GM19455 (cell line): Measurements from ENCODE around the gene SPHK1.
"Not testable (repeated sequence)": the region's sequence is repeated elsewhere in the genome, so short reads cannot be mapped to it uniquely, and the experiment has no call there.

Source experiments
- ATAC-seq: cut with Tn5 transposase; IDR thresholded peaks from one replicate; pipeline ENCODE4 v1.9.1; 2021; ENCODE audit not compliant: unreplicated experiment

Gene SPHK1, protein sequence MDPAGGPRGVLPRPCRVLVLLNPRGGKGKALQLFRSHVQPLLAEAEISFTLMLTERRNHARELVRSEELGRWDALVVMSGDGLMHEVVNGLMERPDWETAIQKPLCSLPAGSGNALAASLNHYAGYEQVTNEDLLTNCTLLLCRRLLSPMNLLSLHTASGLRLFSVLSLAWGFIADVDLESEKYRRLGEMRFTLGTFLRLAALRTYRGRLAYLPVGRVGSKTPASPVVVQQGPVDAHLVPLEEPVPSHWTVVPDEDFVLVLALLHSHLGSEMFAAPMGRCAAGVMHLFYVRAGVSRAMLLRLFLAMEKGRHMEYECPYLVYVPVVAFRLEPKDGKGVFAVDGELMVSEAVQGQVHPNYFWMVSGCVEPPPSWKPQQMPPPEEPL

DNA sequence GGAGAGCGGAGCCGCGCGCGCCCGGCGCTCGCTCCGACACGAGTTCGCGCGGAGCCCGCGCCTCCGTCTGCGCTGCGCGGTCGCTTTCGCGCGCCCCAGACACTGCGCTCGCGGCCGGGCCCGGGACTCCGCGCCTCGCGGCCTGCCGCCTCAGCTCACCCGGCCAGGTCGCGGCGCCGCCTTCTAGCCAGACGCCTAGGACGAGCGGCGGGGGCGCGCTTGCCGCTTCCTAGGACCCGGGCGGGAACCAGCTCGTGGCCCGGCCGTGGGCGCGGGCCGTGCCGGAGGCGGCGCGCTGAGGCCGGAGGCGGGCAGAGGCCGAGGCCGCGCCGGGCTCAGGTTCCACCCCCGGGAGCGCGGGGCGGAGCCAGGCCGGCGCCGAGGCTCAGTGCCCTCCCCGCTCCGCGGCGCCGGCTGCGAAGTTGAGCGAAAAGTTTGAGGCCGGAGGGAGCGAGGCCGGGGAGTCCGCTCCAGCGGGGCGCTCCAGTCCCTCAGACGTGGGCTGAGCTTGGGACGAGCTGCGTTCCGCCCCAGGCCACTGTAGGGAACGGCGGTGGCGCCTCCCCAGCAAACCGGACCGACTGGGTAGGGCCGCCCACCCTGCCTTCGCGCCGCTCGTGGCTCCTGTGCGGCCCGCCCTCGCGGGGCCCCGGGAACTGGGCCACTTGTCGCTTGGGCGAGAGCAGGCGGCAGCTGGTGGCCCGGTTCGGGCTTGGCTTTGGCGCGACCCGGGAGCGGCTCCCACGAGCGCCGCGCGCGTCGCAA is at the start of gene SPHK1:
SPHK1 (plus strand) TSS at position 388 of the 765 bp plus-strand sequence. CDS start 1,036 bp downstream, outside the sequence.
- peak; percentile 65 for ATAC-seq

DNA sequence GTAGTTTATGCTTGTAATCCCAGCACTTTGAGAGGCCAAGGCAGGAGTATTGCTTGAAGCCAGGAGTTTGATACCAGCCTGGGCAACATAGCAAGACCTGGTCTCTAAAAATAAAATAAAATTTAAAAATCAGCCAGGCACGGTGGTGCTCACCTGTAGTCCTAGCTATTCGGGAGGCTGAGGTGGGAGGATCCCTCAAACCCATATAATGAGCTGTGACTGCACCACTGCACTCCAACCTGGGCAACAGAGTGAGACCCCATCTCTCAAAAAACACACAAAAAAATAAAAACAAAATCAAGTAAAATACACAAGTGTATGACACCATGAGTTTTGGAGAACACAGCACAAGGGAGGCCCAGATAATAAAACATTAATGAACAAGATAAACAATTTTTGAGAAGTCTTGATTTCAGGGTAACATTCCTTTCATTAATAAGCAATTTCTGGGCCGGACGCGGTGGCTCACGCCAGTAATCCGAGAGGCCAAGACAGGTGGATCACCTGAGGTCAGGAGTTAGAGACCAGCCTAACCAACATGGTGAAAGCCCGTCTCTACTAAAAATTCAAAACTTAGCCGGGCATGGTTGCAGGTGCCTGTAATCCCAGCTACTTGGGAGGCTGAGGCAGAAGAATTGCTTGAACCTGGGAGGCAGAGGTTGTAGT is 48.6 kb upstream of the SPHK1 start:
- ATAC-seq: no peak

DNA sequence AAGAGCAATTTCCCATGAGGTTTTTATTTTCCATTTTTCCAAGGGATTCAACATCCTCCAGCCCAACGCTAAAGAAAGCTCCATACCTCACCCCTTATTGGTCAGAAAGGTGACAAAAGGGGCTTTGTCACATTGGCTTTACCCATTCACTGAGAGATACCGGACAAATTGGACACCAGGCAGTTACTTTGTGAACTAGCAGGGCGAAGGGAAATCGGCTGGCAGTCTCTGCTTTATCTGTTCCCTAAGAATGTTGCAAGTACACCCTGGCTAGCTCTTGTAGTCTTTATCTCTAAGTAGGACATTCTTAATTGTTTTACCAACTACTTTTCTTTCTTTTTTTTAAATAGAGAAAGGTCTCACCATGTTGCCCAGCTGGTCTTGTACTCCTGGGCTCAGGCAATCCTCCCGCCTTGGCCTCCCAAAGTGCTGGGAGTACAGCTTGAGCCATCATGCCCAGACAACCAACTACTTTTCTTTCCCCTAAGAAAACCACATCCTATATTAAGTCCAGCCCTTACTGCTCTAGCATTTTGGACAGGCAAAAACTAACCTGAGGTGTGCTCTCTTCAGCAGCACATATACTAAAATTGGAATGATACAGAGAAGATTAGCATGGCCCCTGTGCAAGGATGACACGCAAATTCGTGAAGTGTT is 47.5 kb upstream of the SPHK1 start:
- no peak for ATAC-seq

DNA sequence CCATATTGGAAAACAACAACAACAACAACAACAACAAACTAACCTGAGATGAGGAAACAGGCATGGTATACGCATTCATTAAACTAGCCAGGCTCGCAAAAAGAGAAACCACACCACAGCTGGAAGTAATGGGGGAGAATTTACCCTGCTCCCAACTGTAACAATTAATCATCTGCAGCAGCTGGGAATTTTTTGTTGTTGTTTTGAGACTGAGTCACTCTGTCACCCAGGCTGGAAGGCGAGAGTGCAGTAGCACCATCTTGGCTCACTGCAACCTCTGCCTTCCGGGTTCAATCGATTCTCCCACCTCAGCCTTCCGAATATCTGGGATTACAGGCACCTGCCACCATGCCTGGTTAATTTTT is 47.0 kb upstream of the SPHK1 start:
- no peak for ATAC-seq

DNA sequence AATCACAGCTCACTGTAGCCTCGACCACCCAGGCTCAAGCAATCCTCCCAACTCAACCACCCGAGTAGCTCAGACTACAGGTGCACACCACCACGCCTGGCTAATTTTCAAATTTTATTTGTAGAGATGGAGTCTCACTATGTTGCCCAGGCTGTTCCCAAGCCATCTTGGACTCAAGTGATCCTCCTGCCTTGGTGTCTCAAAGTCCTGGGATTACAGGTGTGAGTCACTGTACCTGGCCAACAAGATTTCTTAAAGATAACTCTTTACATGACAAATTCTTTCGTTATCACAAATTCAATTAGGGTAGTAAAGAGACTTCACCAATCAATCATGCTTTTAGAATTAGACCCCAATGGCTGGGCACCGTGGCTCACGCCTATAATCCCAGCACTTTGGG is 43.1 kb upstream of the SPHK1 start:
- no peak for ATAC-seq

DNA sequence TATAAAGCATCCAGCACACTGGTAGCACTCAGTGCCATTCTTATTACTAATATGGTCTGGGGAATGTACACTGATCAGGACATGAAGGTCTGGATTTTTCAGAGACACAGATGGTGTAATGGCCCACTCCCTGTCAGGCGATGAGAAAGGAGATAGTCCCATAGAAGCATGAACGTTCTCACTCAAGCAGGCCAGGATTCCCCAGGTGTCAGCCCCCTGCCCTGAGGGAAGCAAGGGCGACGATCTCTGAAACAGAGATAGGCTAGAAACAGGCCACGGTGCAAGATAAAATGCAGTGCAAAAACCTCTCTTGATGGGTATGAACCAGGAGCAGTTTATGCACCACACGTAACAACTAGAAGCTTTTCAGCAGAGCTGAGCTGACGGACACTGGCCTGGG is 41.3 kb upstream of the SPHK1 start:
- no peak for ATAC-seq

DNA sequence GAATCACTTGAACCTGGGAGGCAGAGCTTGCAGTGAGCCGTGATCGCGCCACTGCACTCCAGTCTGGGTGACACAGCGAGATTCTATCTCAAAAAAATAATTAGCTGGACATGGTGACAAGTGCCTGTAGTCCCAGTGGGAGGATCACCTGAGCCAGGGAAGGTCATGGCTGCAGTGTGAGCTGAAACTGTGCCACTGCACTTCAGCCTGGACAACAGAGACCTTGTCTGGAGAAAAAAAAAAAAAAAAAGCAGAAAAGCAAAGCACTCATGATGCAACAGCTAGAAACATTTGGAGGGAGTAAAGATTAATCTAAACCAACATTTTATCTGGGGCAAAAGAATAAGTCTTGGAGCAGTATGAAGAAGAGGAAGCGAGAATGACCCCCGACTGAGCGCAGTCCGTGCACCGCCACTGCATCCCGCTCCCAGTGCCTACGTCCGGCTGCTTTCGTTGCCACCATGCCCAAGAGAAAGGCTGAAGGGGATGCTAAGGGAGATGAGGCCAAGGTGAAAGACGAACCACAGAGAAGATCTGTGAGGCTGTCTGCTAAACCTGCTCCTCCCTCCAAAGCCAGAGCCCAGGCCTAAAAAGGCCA is 38.9 kb upstream of the SPHK1 start:
- ATAC-seq: no peak

DNA sequence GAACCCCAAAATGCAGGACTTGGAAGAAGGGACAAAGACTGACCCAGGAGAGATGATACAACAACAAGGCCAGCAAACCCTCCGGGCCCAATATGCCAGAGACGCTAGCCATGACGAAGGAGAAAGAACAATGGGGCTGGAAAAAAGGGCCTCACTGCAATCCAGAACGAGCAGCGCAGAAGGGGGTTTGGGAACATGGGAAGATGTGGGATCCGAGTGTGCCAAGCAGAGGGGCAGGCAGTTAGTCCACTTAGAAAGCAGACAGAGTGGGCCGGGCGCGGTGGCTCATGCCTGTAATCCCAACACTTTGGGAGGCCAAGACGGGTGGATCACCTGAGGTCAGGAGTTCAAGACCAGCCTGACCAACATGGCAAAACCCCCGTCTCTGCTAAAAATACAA is 37.5 kb upstream of the SPHK1 start:
- ATAC-seq: not testable (repeated sequence)

DNA sequence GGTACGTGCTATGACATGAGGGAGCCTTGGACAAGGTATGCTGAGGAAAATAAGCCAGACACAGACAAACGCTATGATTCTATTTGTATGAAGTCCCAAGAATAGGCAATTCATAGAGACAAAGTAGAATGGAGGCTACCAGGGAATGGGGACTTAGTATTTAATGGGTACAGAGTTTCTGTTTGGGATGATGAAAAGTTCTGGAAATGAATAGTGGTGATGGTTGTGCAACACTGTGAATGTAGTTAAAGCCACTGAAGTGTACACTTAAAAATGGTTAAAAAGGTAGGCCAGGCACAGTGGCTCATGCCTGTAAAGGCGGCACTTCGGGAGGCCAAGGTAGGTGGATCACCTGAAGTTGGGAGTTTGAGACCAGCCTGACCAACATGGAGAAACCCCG is 33.9 kb upstream of the SPHK1 start:
- ATAC-seq: no peak

DNA sequence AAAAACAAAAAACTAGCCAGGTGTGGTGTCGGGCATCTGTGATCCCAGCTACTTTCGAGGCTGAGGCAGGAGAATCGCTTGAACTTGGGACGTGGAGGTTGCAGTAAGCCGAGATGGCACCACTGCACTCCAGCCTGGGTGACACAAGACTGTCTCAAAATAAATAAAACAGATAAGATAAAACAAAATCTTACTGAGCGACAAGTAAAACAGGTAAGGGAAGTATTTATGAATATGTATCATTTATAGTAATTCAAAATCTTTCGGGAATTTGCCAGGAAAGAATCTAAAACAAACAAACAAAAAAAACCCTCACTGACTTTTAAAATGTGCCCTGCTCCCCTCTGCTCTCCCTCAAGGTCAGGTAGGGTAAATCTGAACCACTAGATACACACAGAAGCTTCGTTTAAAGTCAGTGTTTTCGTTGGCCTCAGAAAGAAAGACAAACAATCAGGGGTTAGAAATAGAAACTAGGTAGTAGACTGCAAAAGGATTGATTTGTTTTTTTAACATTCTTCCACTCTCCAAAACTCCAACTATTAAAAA is 32.8 kb upstream of the SPHK1 start:
- no peak for ATAC-seq

DNA sequence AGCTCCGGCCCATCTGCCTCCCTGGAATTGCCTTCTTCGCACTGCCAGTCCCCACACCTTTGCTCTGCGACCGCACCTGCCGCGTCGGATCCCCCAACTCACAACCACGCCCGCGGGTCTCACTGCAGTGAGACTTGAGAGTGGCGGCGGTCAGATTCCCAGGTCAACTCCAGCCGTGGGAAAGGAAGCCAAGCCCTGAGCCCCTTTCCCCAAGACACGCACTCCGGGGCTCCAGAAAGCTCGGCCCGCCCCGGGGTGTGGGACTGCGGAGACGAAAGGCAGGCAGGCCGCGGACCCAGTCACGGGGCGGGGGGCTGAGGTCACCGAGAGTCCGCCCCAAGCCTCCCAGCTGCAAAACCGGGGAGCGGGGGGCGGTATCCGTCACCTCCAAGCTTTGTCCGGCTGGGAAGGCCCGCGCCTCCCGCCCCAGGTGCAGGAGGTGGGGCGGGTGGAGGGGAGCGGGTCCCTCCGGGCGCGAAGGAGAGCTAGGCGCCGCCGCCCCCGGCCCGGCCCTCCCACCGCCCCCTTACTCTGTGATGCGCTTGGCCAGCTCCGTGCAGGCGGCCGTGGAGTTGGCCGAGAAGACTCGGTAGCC is 31.3 kb upstream of the SPHK1 start:
- ATAC-seq: peak; percentile 32

DNA sequence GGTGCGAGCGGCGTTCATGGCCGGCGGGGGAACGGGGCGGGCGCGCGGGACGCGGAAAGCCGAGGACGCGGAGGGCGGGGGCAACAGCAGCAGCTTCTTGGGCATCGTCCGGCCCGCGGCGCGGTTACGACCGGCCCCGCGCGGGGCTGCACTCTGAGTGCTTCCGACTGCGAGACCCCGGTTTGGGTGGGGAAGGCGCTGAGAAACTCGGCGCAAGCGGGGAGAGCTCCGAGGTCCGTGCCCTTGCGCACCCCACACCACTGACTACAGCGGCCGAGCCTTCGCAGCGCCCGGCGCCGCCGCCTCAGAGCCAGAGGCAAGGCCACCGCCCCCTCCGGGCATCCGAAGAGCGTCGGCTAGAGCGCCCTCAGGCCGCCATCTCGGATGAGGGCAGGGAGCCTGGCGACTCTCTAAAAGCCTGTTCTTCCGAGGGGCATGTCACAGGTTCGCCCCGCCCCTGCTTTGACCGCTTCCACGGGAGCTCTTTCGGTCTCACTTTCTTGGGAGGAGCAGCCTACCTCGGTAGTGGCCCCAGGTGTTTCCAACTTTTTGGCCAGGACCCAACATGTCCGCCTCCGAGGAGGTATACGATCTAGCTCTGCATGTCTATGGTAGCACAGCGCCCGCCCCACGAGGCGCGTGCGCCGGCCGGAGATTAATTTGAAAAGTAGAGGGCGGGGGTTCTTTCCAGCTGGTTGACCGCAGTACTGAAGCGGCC is 30.7 kb upstream of the SPHK1 start, which contains the start of gene PRPSAP1:
PRPSAP1 (minus strand) TSS at position 318 of the 718 bp plus-strand sequence; CDS start at position 105, 213 bp downstream.
- peak; percentile 81 for ATAC-seq

DNA sequence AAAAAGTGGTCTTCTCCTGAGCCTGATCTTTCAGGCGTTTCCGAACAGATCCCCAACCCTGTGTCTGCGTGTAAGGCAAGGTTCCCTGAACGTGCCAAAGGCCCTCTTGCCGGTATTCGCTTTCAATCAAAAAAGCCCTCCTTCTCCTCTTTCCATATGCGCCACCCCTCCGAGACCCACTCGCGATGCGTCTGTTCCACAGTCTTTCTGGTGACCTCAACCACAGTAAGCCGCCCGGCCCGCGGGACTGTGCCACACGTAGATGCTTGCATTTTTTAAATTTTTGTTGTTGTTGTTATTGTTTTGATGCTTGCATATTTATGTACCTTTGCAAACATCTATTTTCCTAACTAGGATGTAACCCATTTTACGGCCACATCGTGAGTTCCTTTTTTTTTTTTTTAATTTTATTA is 30.1 kb upstream of the SPHK1 start:
- ATAC-seq: no peak

DNA sequence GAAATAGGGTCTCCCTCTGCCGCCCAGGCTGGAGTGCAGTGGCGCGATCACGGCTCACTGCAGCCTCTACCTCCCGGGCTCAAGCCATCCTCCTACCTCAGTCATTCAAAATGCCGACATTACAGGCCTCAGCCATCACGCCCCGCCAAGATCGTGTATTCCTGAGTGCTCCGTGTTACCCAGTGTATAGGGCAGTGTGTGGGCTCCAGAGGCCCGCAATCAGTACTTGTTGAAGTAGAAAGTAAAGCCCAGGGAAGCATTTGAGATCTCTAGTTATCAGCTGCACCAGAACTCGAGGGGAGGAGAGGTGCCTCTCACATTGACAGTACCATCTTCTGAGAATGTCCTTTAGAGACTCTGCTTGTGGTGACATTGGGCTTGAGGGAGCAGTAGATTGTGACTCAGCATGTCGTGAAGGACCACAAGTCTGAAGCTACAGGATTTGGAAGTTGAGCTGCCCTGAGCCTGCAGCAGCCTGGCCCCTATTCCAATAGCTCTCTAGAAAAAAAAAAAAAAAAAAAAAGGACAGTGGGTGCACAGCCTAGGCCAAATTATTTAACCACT is 29.6 kb upstream of the SPHK1 start:
- ATAC-seq: no peak

DNA sequence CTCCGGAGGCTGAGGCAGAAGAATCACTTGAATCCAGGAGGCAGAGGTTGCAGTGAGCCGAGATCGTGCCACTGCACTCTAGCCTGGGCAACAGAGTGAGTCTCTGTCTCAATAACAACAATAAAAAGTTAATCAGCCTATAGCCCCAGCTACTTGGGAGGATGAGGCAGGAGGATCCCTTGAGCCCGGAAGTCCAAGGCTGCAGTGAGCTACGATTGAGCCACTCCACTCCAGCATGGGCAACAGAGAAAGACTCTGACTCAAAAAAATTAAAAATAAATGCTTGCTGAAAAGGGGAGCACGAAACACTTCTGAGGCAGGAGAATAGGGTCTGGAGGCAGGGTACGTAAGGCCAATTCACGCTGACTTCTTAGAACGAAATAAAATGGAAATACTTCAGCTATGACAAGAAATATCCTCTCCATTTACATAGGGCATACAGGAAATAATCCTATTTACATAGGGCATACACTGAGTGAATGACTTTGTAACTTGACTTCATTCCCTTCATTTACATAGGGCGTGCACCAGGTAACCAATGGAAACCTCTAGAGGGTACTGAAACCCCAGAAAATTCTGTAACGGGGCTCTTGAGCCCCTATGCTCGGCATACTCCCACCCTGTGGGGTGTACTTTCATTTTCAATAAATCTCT is 27.5 kb upstream of the SPHK1 start:
- ATAC-seq: no peak

DNA sequence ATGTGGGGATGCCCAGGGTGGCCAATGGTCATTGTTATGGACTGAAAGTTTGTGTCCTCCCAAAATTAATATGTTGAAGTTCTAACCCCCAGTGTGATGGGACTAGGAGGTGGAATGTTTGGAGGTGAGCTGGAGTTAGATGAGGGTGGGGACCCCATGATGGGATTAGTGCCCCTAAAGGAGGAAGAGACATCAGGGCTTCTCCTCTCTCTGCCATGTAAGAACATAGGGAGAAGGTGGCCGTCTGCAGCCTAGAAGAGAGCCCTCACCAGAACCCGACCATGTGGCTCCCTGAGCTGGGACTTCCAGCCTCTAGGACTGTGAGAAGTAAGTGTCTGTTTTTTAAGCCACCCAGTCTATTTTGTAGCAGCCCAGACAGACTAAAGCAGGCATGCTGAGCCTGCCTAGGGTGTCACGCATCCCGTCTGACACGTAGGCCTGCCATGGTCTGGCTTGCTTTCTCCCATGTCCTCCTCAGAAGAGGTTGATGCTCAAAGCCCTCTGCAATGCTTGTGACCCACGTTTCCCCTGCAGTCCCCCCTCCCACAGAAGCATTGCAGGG is 26.7 kb upstream of the SPHK1 start:
- ATAC-seq: no peak

DNA sequence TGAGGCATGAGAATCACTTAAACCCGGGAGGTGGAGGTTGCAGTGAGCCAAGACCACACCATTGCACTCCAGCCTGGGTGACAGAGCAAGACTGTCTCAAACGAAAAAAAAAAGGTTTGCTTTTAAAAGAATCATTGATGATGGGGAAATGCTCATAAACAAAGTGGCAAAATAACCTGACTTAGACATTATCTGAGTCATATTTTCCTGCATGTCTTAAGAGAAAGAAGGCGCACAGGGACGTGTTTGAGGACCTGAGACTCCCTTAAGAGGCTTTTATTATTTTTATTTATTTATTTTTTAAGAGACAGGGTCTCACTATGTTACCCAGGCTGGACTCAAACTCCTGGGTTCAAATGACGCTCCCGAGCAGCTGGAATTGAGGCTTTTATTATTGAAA is 25.0 kb upstream of the SPHK1 start:
- no peak for ATAC-seq

DNA sequence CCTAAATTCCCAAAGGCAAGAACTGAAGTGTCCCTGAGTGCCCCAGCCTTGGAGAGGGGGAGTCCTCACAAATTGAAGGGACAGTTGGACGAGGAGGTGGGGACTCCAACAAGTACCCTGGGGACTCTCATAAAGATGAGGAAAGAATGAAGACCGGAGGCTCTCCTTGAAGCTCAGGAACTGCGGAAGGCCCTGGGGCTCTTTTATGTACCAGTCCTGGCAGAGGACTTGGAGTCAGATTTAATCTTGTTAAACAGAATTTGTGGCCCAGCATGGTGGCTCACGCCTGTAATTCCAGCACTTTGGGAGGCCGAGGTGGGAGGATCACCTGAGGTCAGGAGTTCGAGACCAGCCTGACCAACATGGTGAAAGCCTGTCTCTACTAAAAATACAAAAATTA is 24.6 kb upstream of the SPHK1 start:
- not testable (repeated sequence) for ATAC-seq
